ENCODE data around the gene PXN.

Gene PXN

GRCh38 chr12:120161852-120162251, 103.7 kb downstream of the PXN start:
- Mint-ChIP-seq H3K27me3 (ENCODE audit: low read depth) (no peaks in the 10 kb centered on the region), H3K4me3 (no peak overlapping the region), H3K27ac (no peak overlapping the region), H3K9me3 (no peaks in the 10 kb centered on the region), H3K4me1 (no peaks in the 10 kb centered on the region), H3K36me3 (ENCODE audit: low read depth) (peaks cover 61% of the 10 kb centered on the region)
- TF ChIP-seq CTCF (IDR thresholded peaks at IDR 0.05; ENCODE audit: unreplicated experiment in 3 of 3): no peak
